Stimulated activated naive B cell treated with anti-CD40 and anti-IgM and Interleukin-4, amounts not matched to agents 10 μg/mL and 1 μg/mL and 100 μg/mL, for 72 hours (primary cell): ENCODE results near the gene NSA2.
"Not testable (repeated sequence)": the region's sequence is repeated elsewhere in the genome, so short reads cannot be mapped to it uniquely, and the experiment has no call there.

Source experiments
- ATAC-seq, 2 donors: fragments of 150-1000 bp; cut with Tn5 transposase; replicated peaks; 2 replicates each; pipeline ENCODE4 v1.10.0; 2021; ENCODE audit warnings: moderate library complexity in 1 of 2
- DNase-seq: peaks from one replicate; pipeline ENCODE4 v3.0.0; 2021
- H3K27ac Mint-ChIP-seq: one replicate; pipeline ENCODE4 v1.8.0; 2022; ENCODE audit warnings: mild to moderate bottlenecking, mixed read lengths
- H3K27me3 Mint-ChIP-seq, 2 donors: one replicate each; pipeline ENCODE4 v1.8.0; 2022; ENCODE audit warnings: mixed read lengths in 2 of 2
- H3K36me3 Mint-ChIP-seq, 2 donors: one replicate each; pipeline ENCODE4 v1.8.0; 2022; ENCODE audit warnings: mixed read lengths in 2 of 2, mild to moderate bottlenecking in 1 of 2
- H3K4me1 Mint-ChIP-seq, 2 donors: one replicate each; pipeline ENCODE4 v1.8.0; 2022; ENCODE audit warnings: mixed read lengths in 2 of 2, mild to moderate bottlenecking in 1 of 2
- H3K4me3 Mint-ChIP-seq, 2 donors: one replicate each; pipeline ENCODE4 v1.8.0; 2022; ENCODE audit warnings: mild to moderate bottlenecking in 2 of 2, mixed read lengths in 2 of 2, moderate library complexity in 1 of 2
- H3K9me3 Mint-ChIP-seq, 2 donors: one replicate each; pipeline ENCODE4 v1.8.0; 2022; ENCODE audit warnings: mixed read lengths in 2 of 2, mild to moderate bottlenecking in 1 of 2

Gene NSA2

DNA sequence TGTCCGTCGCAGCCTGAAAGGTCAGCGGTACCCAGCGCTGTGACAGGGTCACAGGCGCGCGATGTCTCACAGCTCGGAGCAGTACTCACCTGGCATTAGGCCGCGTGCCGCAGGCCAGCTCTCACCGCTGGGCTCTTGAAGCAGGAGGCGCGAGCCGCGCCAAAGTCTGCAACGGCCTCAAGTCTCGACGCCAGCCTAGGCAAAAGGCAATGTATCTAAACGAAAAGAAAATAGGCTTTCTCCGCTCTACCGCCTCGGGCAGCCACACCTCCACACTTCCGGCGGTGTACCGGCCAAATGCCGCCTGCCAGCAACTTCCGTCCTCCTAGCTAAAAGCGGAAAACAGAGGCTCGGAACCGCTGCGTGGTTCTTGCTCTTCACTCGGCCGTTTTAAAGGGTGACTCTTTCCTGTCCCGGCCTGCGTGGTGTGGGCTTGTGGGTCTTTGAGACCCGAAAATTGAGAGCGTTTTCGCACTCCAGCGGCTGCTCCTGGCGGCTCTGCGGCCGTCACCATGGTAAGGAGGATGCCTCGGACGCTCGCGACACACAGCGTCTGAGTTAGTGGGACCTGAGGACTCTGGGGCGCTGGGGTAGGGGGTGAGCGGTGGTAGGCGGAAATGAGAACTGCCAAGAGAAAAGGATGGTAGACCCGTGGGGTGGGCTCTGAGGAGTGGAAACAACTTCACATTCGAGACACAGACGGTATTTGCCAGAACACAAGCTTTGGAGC, at the start of gene NSA2, which contains the start of gene GFM2:
TSS of gene NSA2 (plus strand) at position 401 of the 730 bp plus-strand sequence. CDS start at position 513, 112 bp downstream.
TSS of gene GFM2 (minus strand) at position 269 of the 730 bp plus-strand sequence. CDS start 3,375 bp downstream, outside the sequence.
- Mint-ChIP-seq H3K4me3 (peak within 1 kb of the TSS; percentile 99 to 100), H3K36me3 (peaks cover 10 to 19% of the 10 kb centered on the region in 2 donors), H3K27me3 (no peaks in the 10 kb centered on the region), H3K9me3 (no peaks in the 10 kb centered on the region), H3K4me1 (peaks cover 15 to 28% of the 10 kb centered on the region in 2 donors), H3K27ac (peak within 1 kb of the TSS; percentile 100)
- DNase-seq (peak; percentile 89), ATAC-seq (peak; percentile 80 to 91)

DNA sequence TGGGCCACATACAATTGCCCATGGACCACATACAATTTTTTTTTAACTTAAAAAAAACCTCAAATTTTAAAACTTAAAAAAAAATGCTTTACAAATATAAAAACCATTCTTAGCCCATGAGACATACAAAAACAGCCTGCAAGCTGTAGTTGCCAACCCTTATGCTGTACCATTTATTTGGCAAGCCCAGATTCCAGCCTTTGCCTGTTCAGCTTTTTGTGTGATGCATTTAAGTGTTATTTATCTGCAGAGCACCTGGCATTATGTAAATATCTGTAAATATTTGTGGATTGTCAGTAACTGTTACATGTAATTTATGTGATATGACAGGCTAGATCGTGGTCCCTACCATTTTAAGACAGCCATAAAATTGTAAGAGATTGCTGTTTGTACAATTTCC, 49.5 kb upstream of the NSA2 start:
- H3K4me3 Mint-ChIP-seq, result no peak overlapping the region
- no peak overlapping the region for H3K27ac Mint-ChIP-seq
- H3K9me3 Mint-ChIP-seq, result no peaks in the 10 kb centered on the region
- ATAC-seq, result no peak
- H3K27me3 Mint-ChIP-seq, result no peaks in the 10 kb centered on the region
- H3K36me3 Mint-ChIP-seq, result peaks cover 17 to 29% of the 10 kb centered on the region in 2 donors
- DNase-seq, result no peak
- no peaks in the 10 kb centered on the region for H3K4me1 Mint-ChIP-seq

DNA sequence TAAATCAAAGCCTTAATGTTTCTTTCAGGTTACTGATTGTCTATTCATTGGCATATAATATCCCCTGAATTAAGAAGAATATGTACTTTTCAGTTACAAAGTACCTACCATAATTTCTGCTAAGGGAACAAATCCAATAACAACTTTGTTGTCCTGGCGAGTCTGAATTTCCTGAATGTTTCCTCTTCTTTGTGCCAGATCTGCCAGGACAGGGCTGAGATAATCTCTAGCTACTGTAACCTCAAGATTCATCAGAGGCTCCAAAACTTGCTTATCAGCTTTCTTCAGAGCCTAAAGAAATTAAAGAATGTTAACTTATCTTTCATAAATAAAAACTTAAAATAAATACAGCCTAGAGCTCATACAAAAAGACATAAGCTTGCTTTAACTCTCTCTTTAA, 44.8 kb upstream of the NSA2 start:
- Mint-ChIP-seq H3K27me3 (no peaks in the 10 kb centered on the region), H3K27ac (no peak overlapping the region), H3K36me3 (peaks cover 27 to 37% of the 10 kb centered on the region in 2 donors), H3K9me3 (no peaks in the 10 kb centered on the region), H3K4me1 (no peaks in the 10 kb centered on the region), H3K4me3 (no peak overlapping the region)
- DNase-seq (no peak), ATAC-seq (no peak)

DNA sequence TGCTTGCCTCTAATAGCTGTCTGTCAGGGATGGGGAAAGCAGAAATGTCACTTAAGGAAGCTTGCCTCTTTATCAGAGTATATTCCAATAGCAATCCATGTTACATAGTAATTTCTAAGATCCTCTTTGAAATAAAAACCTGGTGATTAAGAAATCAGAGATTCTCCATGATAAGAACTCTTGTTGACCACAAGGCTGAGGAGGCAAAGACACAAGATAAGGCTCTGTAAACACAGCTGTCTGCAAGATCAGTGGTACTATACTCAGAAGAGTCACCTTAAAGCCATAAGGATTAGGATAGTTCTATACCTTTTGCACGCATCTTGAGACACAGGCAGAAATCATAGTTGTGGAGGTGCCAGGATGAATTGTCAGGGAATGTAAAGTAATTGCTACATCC, 41.7 kb upstream of the NSA2 start:
- no peaks in the 10 kb centered on the region for H3K4me1 Mint-ChIP-seq

DNA sequence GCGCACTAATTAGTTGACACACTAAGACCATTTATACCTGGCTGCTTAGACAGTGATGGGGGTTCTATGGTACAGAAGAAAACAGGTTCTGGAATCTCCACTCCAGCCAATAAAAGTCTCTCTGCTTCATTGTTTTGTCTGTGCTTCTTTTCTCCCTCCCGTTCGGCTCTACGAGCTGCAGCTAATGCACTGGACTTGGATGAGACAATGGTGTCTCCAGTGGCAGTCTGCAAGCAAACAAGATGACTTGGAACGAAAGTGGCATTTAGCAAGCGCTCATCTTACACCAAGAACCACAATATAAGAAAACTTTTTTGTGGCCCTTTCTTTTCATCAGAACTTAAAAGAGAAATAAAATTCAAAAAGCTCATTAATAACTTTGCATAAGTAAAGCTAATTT, 30.3 kb upstream of the NSA2 start:
- H3K36me3 Mint-ChIP-seq, result peaks cover 21 to 32% of the 10 kb centered on the region in 2 donors
- H3K4me1 Mint-ChIP-seq, result no peaks in the 10 kb centered on the region
- no peak overlapping the region for H3K27ac Mint-ChIP-seq

More for the DNA sequence above, 41.7 kb upstream of the NSA2 start:
- DNase-seq, result no peak
- no peaks in the 10 kb centered on the region for H3K9me3 Mint-ChIP-seq
- H3K27me3 Mint-ChIP-seq, result no peaks in the 10 kb centered on the region
- H3K27ac Mint-ChIP-seq, result no peak overlapping the region
- H3K36me3 Mint-ChIP-seq, result peaks cover 22 to 35% of the 10 kb centered on the region in 2 donors
- no peak overlapping the region for H3K4me3 Mint-ChIP-seq
- no peak for ATAC-seq

DNA sequence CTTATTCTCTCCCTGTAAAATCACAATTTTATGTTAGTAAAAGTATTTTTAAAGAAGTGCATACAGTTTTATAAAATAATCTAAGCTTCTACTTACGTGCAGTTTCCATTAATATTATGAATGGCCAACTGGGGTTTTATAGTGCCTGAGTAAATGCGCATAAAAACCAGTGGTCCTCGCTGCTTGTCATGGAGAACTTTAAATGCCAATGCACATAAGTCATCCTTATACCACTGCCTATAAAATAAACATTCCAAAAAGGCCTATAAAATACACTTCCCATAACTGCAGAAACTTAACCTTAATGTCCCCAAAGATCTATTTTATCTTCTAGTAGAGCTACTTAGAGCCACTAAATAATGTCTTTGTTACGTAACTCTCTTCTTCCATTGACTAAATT, 28.6 kb upstream of the NSA2 start:
- no peaks in the 10 kb centered on the region for H3K9me3 Mint-ChIP-seq
- H3K27me3 Mint-ChIP-seq, result no peaks in the 10 kb centered on the region
- no peak overlapping the region for H3K27ac Mint-ChIP-seq
- no peaks in the 10 kb centered on the region for H3K4me1 Mint-ChIP-seq
- DNase-seq (no peak), ATAC-seq (no peak)
- H3K4me3 Mint-ChIP-seq, result no peak overlapping the region
- peaks cover 22 to 25% of the 10 kb centered on the region in 2 donors for H3K36me3 Mint-ChIP-seq

More for the DNA sequence above, 30.3 kb upstream of the NSA2 start:
- Mint-ChIP-seq H3K4me3 (no peak overlapping the region), H3K9me3 (no peaks in the 10 kb centered on the region), H3K27me3 (no peaks in the 10 kb centered on the region)
- DNase-seq (no peak), ATAC-seq (no peak)

DNA sequence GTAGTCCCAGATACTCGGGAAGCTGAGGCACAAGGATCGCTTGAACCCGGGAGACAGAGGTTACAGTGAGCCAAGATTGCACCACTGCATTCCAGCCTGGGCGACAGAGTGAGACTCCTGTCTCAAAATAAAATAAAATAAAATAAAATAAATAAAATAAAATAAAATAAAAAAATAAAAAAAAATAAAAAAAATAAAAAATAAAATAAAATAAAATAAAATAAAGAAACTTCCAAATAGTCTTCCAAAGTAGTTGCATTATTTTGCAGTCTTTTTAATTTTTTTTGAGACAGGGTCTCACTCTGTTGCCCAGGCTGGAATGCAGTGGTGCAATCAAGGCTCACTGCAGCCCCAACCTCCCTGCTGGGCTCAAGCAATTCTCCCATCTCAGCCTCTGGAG, 18.3 kb upstream of the NSA2 start:
- not testable (repeated sequence) for H3K4me1 Mint-ChIP-seq, DNase-seq, H3K27ac Mint-ChIP-seq, ATAC-seq, H3K4me3 Mint-ChIP-seq, H3K27me3 Mint-ChIP-seq, H3K9me3 Mint-ChIP-seq
- H3K36me3 Mint-ChIP-seq, result peaks cover 36 to 55% of the 10 kb centered on the region in 2 donors

DNA sequence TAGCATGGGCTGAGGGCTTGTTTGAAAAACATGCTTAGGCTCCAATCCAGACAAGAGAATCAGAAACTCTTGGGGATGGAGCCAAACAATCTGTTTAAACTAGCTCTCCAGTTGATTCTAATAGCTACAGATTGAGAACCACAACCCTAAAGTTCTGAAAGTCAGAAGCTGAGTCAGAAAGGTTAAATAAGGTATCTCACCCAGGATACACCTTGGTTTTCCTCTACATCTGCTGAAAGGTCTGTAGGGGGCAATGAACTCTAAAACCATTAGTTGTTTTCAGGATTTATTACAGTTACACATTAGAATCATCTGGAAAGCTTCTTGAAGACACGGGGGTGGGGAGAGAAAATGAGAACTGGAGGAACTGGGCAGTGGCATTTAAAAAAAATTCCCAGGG, 5.8 kb upstream of the NSA2 start:
- H3K27ac Mint-ChIP-seq, result peak overlapping the region; percentile 48
- peaks cover 13 to 25% of the 10 kb centered on the region in 2 donors for H3K36me3 Mint-ChIP-seq
- ATAC-seq, result peak in 1 of 2 donors; percentile 33

DNA sequence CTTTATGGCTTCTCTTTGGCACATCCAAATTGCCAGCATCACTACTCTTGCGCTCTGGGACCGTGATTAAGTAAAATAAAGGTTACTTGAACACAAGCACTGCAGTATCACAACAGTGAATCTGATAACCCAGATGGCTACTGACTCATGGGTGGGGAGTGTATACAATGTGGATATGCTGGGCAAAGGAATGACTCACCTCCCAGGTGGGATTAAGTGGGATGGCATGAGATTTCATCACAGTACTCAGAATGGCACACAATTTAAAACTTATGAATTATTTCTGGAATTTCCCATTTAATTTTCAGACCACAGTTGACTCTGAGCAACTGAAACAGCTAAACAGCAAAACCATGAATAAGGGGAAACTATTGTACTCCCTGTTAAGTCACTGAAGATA, 4.5 kb upstream of the NSA2 start:
- peaks cover 7 to 17% of the 10 kb centered on the region in 2 donors for H3K36me3 Mint-ChIP-seq
- no peak for DNase-seq

More for the DNA sequence above, 5.8 kb upstream of the NSA2 start:
- no peak for DNase-seq
- peaks cover 17 to 38% of the 10 kb centered on the region in 2 donors for H3K4me1 Mint-ChIP-seq
- H3K4me3 Mint-ChIP-seq, result no peak overlapping the region
- H3K27me3 Mint-ChIP-seq, result no peaks in the 10 kb centered on the region
- peaks cover 0 to 4% of the 10 kb centered on the region in 2 donors for H3K9me3 Mint-ChIP-seq

DNA sequence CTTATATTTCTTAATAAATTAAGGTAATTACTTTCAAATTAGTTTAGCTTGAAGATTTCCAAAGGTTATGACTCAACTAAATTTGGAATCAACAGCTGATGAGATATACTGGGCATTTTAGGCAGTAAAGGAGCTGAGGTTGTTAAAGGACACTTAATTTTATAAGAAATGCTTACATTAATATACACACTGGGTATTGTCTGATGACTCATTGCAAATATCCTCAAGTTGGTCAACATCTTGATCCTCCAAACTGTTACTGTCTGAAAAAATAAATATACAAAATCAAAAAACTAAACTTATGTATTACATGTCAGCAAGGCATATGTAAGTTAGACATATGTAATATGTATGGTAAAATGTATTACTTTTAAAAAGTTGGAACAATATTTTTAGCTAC, 3.5 kb upstream of the NSA2 start:
- Mint-ChIP-seq H3K27me3 (no peaks in the 10 kb centered on the region), H3K4me1 (peaks cover 21 to 46% of the 10 kb centered on the region in 2 donors), H3K4me3 (no peak overlapping the region), H3K9me3 (no peaks in the 10 kb centered on the region), H3K36me3 (peaks cover 5 to 11% of the 10 kb centered on the region in 2 donors), H3K27ac (no peak overlapping the region)
- no peak for ATAC-seq
- DNase-seq, result no peak

More for the DNA sequence above, 4.5 kb upstream of the NSA2 start:
- Mint-ChIP-seq H3K9me3 (no peaks in the 10 kb centered on the region), H3K4me1 (peaks cover 17 to 39% of the 10 kb centered on the region in 2 donors), H3K27me3 (no peaks in the 10 kb centered on the region), H3K4me3 (no peak overlapping the region), H3K27ac (no peak overlapping the region)
- ATAC-seq, result no peak

DNA sequence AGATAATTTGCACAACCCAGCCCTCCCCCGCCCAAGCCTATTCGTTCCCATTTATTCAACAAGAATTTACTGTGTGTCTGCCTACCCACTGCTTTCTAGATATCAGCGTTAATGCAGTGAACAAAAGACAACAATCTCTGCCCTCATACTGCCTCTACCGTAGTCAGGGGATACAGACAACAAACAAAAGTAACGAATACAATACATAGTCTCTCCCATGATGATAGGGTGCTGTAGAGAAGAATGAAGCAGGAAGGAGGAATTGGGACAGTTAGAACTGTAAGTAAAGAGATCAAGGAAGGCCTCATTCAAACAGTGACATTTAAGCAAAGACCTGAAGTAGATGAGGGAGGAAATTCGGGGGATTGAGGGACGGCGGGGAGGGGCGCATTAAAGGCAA, 1.8 kb upstream of the NSA2 start:
- H3K27ac Mint-ChIP-seq, result peak overlapping the region; percentile 86
- ATAC-seq (no peak), DNase-seq (no peak)
- H3K9me3 Mint-ChIP-seq, result no peaks in the 10 kb centered on the region
- no peaks in the 10 kb centered on the region for H3K27me3 Mint-ChIP-seq
- peak overlapping the region; percentile 81 to 99 for H3K4me3 Mint-ChIP-seq
- peaks cover 21 to 45% of the 10 kb centered on the region in 2 donors for H3K4me1 Mint-ChIP-seq
- H3K36me3 Mint-ChIP-seq, result peaks cover 7 to 20% of the 10 kb centered on the region in 2 donors

DNA sequence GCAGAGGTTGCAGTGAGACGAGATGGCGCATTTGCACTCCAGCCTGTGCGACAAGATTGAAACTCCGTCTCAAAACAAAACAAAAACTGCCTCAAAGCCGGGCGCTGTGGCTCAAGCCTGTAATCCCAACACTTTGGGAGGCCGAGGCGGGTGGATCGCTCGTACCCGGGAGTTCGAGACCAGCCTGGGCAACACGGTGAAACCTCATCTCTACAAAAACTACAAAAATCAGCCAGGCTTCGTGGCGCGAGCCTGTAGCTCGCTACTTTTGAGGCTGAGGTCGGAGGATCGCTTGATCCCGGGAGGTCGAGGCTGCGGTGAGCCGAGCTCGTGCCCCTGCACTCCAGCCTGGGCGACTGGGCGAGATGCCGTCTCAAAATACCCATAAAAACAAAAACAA, 1.1 kb upstream of the NSA2 start:
- ATAC-seq (no peak), DNase-seq (no peak)
- Mint-ChIP-seq H3K27me3 (no peaks in the 10 kb centered on the region), H3K9me3 (no peaks in the 10 kb centered on the region), H3K4me1 (peaks cover 21 to 38% of the 10 kb centered on the region in 2 donors), H3K36me3 (peaks cover 10 to 19% of the 10 kb centered on the region in 2 donors), H3K27ac (peak overlapping the region; percentile 100), H3K4me3 (peak overlapping the region; percentile 99 to 100)

DNA sequence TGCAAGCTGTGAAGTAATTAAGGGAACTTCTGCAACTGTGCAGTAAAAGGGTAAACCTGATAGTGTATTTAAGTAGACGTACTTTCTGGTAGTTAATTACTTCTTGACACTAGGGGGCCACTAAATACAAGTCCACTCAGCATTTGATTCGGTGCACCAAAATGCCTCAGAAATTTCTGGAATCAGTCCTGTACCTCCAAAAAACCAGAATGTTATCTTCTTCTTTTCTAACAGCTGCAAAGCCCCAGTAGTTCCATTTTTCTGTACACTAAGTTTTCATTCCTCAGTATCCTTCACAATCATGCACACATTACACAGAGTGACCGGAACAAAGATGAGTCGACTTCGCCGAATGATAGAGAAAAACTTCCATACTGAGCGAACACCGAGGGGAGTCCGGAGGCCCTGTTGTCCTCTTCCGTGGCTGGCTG, 616 bp upstream of the NSA2 start:
- Mint-ChIP-seq H3K4me1 (peaks cover 19 to 34% of the 10 kb centered on the region in 2 donors), H3K4me3 (peak overlapping the region; percentile 99 to 100), H3K27me3 (no peaks in the 10 kb centered on the region), H3K9me3 (no peaks in the 10 kb centered on the region), H3K27ac (peak overlapping the region; percentile 100), H3K36me3 (peaks cover 10 to 19% of the 10 kb centered on the region in 2 donors)
- DNase-seq (peak; percentile 1), ATAC-seq (peak; percentile 62 to 66)

DNA sequence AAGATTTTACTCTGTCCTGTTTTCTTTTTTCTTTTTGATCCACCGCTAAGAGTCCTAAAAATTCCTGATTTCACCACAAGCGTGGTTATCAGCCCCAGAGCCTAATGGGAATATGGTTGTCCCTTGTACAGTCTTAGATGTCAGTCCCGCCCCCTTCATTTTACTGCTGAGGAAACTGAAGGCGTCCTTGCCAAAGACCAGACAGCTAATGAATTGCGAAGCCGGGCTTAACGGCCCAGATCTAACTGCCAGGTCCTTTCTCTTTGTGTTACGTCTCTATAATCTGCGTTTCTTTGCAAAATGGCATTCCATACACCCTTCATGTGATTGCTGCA, 497 bp downstream of the NSA2 start:
- ATAC-seq (peak; percentile 35 to 43), DNase-seq (no peak)
- no peaks in the 10 kb centered on the region for H3K9me3 Mint-ChIP-seq
- H3K27ac Mint-ChIP-seq, result peak overlapping the region; percentile 100
- no peaks in the 10 kb centered on the region for H3K27me3 Mint-ChIP-seq
- H3K4me3 Mint-ChIP-seq, result peak overlapping the region; percentile 99 to 100
- peaks cover 9 to 22% of the 10 kb centered on the region in 2 donors for H3K36me3 Mint-ChIP-seq
- H3K4me1 Mint-ChIP-seq, result peaks cover 12 to 23% of the 10 kb centered on the region in 2 donors

DNA sequence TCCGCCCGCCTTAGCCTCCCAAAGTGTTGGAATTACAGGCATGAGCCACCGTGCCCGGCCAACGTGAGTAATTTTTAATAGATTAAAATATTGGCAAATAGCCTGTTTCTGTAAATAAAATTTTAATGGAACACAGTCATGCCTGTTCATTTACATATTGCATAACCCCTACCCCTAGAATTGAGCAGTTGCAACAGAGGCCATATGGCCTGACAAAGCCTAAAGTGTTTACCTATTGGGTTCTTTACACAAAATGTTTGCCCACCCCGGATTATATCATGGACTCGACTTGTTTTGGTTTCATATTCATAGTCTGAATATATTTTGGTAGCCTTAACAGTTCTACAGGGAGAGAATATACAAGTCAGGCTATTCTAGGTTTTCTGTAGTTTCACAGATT, 5.3 kb downstream of the NSA2 start:
- ATAC-seq (no peak), DNase-seq (no peak)
- Mint-ChIP-seq H3K27ac (no peak overlapping the region), H3K9me3 (no peaks in the 10 kb centered on the region), H3K27me3 (no peaks in the 10 kb centered on the region), H3K36me3 (peaks cover 11 to 31% of the 10 kb centered on the region in 2 donors), H3K4me1 (peaks cover 4 to 7% of the 10 kb centered on the region in 2 donors), H3K4me3 (no peak overlapping the region)
